IPS-20b (cell line): ENCODE measurements around the gene SLC6A6.

ENCODE experiments used
- H3K27ac ChIP-seq: one replicate; pipeline ENCODE4 v1.5.1; 2013; ENCODE audit warnings: low read length
- H3K27me3 ChIP-seq: 2 replicates; pipeline ENCODE4 v1.6.1; 2013; ENCODE audit warnings: mild to moderate bottlenecking, low read length, inconsistent platforms; ENCODE audit not compliant: insufficient read depth
- H3K36me3 ChIP-seq: 2 replicates; pipeline ENCODE4 v1.6.1; 2013; ENCODE audit warnings: low read depth, mild to moderate bottlenecking, inconsistent platforms, low read length, moderate library complexity; ENCODE audit not compliant: insufficient read depth
- H3K4me1 ChIP-seq: 2 replicates; pipeline ENCODE4 v1.6.1; 2013; ENCODE audit warnings: mild to moderate bottlenecking, control low read depth, inconsistent platforms, low read length, moderate library complexity; ENCODE audit not compliant: insufficient read depth
- H3K4me3 ChIP-seq: 2 replicates; pipeline ENCODE4 v1.5.1; 2013; ENCODE audit warnings: mild to moderate bottlenecking, low read length, inconsistent platforms
- H3K9ac ChIP-seq: 2 replicates; pipeline ENCODE4 v1.6.1; 2013; ENCODE audit warnings: low read depth, mild to moderate bottlenecking, inconsistent platforms, low read length, moderate library complexity
- H3K9me3 ChIP-seq: 2 replicates; pipeline ENCODE4 v1.6.1; 2013; ENCODE audit warnings: mild to moderate bottlenecking, low read depth, low read length, inconsistent platforms; ENCODE audit not compliant: insufficient read depth

Gene SLC6A6

GRCh38 chr3:14489641-14490040, 87.2 kb downstream of the SLC6A6 start:
- H3K4me3 ChIP-seq, result no peak overlapping the region
- H3K9me3 ChIP-seq, result no peaks in the 10 kb centered on the region
- no peaks in the 10 kb centered on the region for H3K27me3 ChIP-seq
- no peak overlapping the region for H3K9ac ChIP-seq
- no peak overlapping the region for H3K27ac ChIP-seq
- H3K36me3 ChIP-seq, result peaks cover 41% of the 10 kb centered on the region
- no peaks in the 10 kb centered on the region for H3K4me1 ChIP-seq

DNA sequence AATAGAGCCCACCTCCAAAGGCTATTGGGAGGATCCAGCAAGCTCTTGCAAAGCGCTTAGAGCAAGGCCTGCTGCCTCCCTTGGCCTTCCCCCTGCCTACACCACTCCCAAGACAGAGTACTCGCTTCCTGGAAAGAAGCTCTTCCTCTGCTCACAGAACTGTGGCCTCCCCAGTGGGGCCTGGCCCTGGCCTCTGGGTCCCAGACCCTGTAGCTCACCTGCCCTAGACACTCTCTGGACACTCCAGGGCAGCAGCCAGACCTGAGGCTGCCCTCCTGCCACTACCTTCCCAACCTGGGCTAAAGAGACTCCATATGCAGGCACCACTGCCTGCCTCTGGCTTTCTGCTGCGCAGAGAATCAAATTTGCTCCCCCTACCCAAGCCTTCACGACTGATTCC, 87.8 kb downstream of the SLC6A6 start:
- no peak overlapping the region for H3K9ac ChIP-seq
- H3K9me3 ChIP-seq, result no peaks in the 10 kb centered on the region
- no peaks in the 10 kb centered on the region for H3K4me1 ChIP-seq
- no peak overlapping the region for H3K4me3 ChIP-seq
- no peak overlapping the region for H3K27ac ChIP-seq
- no peaks in the 10 kb centered on the region for H3K27me3 ChIP-seq
- peaks cover 35% of the 10 kb centered on the region for H3K36me3 ChIP-seq

DNA sequence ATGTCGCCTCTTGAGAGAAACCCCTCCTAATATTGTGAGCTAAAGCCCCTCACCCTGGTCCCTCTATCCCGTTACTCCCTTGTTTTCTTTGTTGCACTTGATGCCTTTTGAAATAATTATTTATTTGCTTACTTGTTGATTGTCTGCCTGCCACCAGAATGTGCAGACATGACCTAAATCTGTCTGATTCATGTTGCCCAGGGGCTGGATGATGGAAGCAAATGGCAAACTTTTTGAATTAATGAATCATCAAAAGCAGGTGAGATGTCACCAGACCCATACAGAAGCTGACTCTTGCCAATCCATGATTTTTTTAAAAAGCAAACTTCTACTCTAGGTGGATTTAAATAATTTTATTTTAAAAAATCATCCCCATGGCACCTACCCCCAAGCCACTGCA, 88.4 kb downstream of the SLC6A6 start:
- no peak overlapping the region for H3K27ac ChIP-seq
- peaks cover 29% of the 10 kb centered on the region for H3K36me3 ChIP-seq
- no peak overlapping the region for H3K9ac ChIP-seq
- no peaks in the 10 kb centered on the region for H3K4me1 ChIP-seq
- H3K9me3 ChIP-seq, result no peaks in the 10 kb centered on the region
- H3K4me3 ChIP-seq, result no peak overlapping the region
- no peaks in the 10 kb centered on the region for H3K27me3 ChIP-seq

GRCh38 chr3:14491396-14492190, 89.2 kb downstream of the SLC6A6 start:
- no peak overlapping the region for H3K9ac ChIP-seq
- H3K4me1 ChIP-seq, result no peaks in the 10 kb centered on the region
- no peaks in the 10 kb centered on the region for H3K9me3 ChIP-seq
- peaks cover 22% of the 10 kb centered on the region; the same call in 1 of the 2 replicates for H3K36me3 ChIP-seq
- no peak overlapping the region for H3K27ac ChIP-seq
- no peak overlapping the region for H3K4me3 ChIP-seq
- no peaks in the 10 kb centered on the region for H3K27me3 ChIP-seq

DNA sequence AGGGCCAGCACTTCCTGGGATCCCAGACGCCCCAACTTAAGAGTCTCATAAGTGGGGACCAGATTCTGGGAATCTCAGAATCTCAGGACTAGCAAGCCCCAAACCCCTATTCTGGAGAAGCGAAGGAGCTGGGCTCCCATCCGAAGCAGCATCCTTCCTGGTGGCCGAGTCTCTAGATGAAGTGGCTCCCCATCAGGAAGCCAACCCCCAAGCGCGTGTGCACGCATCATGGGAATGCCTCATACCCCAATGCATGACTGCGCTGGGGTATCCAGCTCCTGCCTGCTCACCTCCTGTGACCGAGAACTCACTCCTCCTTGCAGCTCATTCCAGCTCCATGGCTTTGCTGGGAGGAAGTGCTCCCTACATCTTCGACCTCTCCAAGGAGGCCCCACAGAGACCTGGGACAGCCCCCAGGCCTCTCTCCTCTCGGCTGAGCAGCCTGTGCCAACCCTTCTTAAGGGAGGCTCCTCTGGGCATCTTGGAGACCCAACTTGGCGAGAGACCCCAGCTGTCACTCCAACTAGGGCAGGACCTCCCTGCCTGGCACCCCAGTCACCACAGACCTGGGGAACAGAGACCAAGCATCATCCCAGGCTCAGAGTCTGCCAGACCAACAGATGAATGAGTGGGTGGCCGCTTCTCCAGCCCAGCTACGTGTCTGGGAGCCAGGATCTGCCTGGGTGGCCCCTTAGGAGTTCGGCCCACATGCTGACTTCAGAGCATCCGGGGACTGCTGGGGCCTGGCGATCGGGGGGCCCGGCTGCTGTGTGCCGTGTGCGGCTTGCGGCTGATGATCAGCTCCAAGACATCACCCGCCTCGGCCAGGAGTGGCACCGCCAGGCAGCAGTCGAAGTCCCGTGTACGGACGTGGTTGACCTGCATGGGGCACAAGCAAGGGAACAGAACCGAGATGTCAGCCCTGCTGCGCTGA, 90.8 kb downstream of the SLC6A6 start:
- H3K9me3 ChIP-seq, result no peaks in the 10 kb centered on the region
- H3K9ac ChIP-seq, result no peak overlapping the region
- no peak overlapping the region for H3K27ac ChIP-seq
- no peak overlapping the region for H3K4me3 ChIP-seq
- H3K27me3 ChIP-seq, result no peaks in the 10 kb centered on the region
- no peaks in the 10 kb centered on the region for H3K4me1 ChIP-seq
- peaks cover 6% of the 10 kb centered on the region; the same call in 1 of the 2 replicates for H3K36me3 ChIP-seq

DNA sequence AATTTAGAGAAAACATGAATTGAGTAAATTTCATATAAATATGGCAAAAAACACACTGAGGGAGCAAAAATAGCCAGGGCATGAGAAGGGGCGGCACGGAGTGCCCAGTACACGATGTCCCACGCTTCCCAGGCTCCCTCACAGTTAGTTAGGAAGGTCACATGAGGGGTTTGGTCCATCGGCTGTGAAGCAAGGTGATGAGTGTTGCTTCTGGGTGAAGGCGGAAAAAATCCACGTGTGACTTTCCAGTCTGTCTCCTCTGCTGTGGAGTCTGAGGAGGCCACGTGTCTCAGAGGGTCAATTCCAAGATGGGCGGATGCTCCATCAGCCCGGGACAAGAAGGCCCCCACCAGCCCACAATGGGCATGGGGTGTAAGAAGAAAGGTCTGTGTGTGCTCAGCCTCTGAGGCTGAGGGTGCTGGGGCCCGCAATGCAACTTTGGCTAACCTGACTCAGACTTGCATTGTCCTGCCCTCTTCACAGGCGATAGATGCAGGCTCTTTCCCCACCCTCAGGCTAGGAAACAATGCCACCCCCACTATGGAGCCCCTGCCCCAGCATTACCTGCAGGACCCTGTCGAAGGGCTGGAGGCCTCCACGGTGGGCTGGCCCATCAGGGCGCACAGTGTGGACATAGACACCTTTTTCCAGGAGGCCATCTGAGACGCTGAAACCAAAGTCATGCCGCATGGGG, 92.0 kb downstream of the SLC6A6 start:
- Histone ChIP-seq H3K36me3 (peaks cover 3% of the 10 kb centered on the region; the same call in 1 of the 2 replicates), H3K9me3 (no peaks in the 10 kb centered on the region), H3K4me3 (no peak overlapping the region), H3K4me1 (no peaks in the 10 kb centered on the region), H3K27ac (no peak overlapping the region), H3K9ac (no peak overlapping the region), H3K27me3 (no peaks in the 10 kb centered on the region)

- H3K9me3 ChIP-seq, result no peaks in the 10 kb centered on the region
- H3K9ac ChIP-seq, result no peak overlapping the region
- no peak overlapping the region for H3K4me3 ChIP-seq
- no peak overlapping the region for H3K27ac ChIP-seq
- H3K4me1 ChIP-seq, result no peaks in the 10 kb centered on the region
- H3K36me3 ChIP-seq, result no peaks in the 10 kb centered on the region
- H3K27me3 ChIP-seq, result no peaks in the 10 kb centered on the region
Measured at GRCh38 chr3:14494973-14495300, 92.5 kb downstream of the SLC6A6 start.

GRCh38 chr3:14496351-14496750, 93.9 kb downstream of the SLC6A6 start:
- Histone ChIP-seq H3K27ac (no peak overlapping the region), H3K4me3 (no peak overlapping the region), H3K27me3 (no peaks in the 10 kb centered on the region), H3K4me1 (no peaks in the 10 kb centered on the region), H3K36me3 (no peaks in the 10 kb centered on the region), H3K9me3 (no peaks in the 10 kb centered on the region), H3K9ac (no peak overlapping the region)

DNA sequence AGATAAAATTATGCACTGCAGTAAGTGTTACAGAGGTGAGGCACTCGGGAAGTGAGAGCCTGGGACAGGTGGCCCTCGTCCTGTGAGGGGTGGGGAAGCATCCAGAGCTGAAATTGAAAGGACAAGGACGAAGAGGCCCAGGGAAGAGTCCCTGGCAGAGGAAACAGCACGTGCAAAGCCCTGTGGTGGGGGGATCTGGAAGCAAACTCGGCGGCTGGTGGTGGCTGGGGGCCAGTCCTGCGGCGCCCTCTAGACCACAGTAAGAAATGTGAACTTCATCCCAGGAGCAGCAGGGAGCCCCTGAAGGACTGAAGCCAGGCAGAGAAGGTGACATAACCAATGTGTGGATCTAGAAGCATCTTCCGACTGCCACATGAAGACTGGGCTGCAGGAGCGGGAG, 94.9 kb downstream of the SLC6A6 start:
- Histone ChIP-seq H3K27ac (no peak overlapping the region), H3K9ac (no peak overlapping the region), H3K36me3 (no peaks in the 10 kb centered on the region), H3K9me3 (peaks cover 5% of the 10 kb centered on the region; the same call in 1 of the 2 replicates), H3K4me1 (no peaks in the 10 kb centered on the region), H3K4me3 (no peak overlapping the region), H3K27me3 (no peaks in the 10 kb centered on the region)

- Histone ChIP-seq H3K4me3 (no peak overlapping the region), H3K27me3 (no peaks in the 10 kb centered on the region), H3K36me3 (no peaks in the 10 kb centered on the region), H3K27ac (no peak overlapping the region), H3K9ac (no peak overlapping the region), H3K4me1 (no peaks in the 10 kb centered on the region), H3K9me3 (peaks cover 13% of the 10 kb centered on the region; the same call in 1 of the 2 replicates)
Measured at GRCh38 chr3:14502472-14502871, 100.1 kb downstream of the SLC6A6 start.

DNA sequence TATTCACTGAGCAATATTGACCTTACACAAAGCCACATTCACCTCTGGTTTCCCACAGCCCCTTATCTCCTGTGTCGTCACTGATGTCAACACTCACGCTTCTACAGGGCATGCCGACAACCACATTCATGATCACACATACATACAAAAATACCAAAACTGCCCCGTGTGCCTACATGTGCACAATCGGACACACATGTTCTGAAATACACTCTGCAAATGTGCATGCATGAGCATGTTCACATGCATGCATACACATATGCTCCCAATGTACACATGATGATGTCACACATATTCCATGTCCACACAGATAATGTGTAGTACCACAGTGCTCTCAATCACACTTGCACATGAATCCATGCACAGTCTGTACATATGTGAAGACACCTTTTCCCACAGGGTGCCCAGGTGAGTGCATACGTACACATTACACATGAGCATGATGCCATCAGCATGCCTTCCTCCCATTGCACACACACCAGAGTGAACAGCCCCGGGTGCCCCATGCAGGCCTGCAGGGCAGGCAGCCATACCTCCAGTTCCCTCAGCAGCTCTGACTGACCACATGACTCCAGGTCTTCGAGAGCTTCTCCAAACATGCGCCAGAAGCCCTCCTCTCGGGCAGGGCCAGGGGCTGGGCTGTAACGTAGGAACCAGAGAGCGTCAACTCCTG, 100.8 kb downstream of the SLC6A6 start:
- Histone ChIP-seq H3K27ac (no peak overlapping the region), H3K27me3 (no peaks in the 10 kb centered on the region), H3K4me3 (no peak overlapping the region), H3K9ac (no peak overlapping the region), H3K9me3 (peaks cover 13% of the 10 kb centered on the region; the same call in 1 of the 2 replicates), H3K36me3 (no peaks in the 10 kb centered on the region), H3K4me1 (no peaks in the 10 kb centered on the region)
